IPS DF 6.9 (cell line): Measurements from ENCODE around the gene LARGE1.

Experiments
- DNase-seq: peaks from one replicate; pipeline ENCODE4 v3.0.0-alpha.2; 2013; ENCODE audit warnings: low read depth, low spot score
- H3K27ac ChIP-seq: one replicate; pipeline ENCODE4 v1.5.1; 2013; ENCODE audit warnings: low read length, control low read depth
- H3K27me3 ChIP-seq: 2 replicates; pipeline ENCODE4 v1.6.1; 2013; ENCODE audit warnings: mild to moderate bottlenecking, low read length; ENCODE audit not compliant: control insufficient read depth, insufficient read depth
- H3K36me3 ChIP-seq: 2 replicates; pipeline ENCODE4 v1.6.1; 2013; ENCODE audit warnings: low read length; ENCODE audit not compliant: control insufficient read depth, insufficient read depth
- H3K4me1 ChIP-seq: 2 replicates; pipeline ENCODE4 v1.6.1; 2013; ENCODE audit warnings: low read length; ENCODE audit not compliant: control insufficient read depth, insufficient read depth
- H3K4me3 ChIP-seq: 2 replicates; pipeline ENCODE4 v1.5.1; 2013; ENCODE audit warnings: mild to moderate bottlenecking, low read length
- H3K9me3 ChIP-seq: 2 replicates; pipeline ENCODE4 v1.6.1; 2013; ENCODE audit warnings: low read length, inconsistent platforms; ENCODE audit not compliant: control insufficient read depth, insufficient read depth
- WGBS: extraction: QIAGEN DNeasy Blood & Tissue Kit; methylation state at CpG from one replicate; pipeline ENCODE4 v1.1.7; 2013; ENCODE audit warnings: mixed read lengths, missing lambda C conversion rate; ENCODE audit not compliant: insufficient read length, insufficient coverage; 5-methylcytosine and 5-hydroxymethylcytosine counted together

Gene LARGE1

GRCh38 chr22:33687464-33687863, 232.8 kb downstream of the LARGE1 start:
- no peaks in the 10 kb centered on the region for H3K4me1 ChIP-seq
- no peak overlapping the region for H3K27ac ChIP-seq
- no peaks in the 10 kb centered on the region for H3K36me3 ChIP-seq
- no peaks in the 10 kb centered on the region for H3K9me3 ChIP-seq
- no peak overlapping the region; the same call in 1 of the 2 replicates for H3K4me3 ChIP-seq
- WGBS: no CpG with 5 or more reads among the region's 10 CpGs
- no peak for DNase-seq
- H3K27me3 ChIP-seq: no peaks in the 10 kb centered on the region

GRCh38 chr22:33684087-33684486, 236.2 kb downstream of the LARGE1 start:
- no peaks in the 10 kb centered on the region for H3K36me3 ChIP-seq
- no peak overlapping the region for H3K4me3 ChIP-seq
- WGBS: no CpG with 5 or more reads among the region's 11 CpGs
- H3K27me3 ChIP-seq: no peaks in the 10 kb centered on the region
- no peak for DNase-seq
- H3K4me1 ChIP-seq: no peaks in the 10 kb centered on the region
- H3K9me3 ChIP-seq: no peaks in the 10 kb centered on the region
- no peak overlapping the region for H3K27ac ChIP-seq

GRCh38 chr22:33682927-33683326, 237.3 kb downstream of the LARGE1 start:
- WGBS: no CpG with 5 or more reads among the region's 2 CpGs
- no peak for DNase-seq
- no peak overlapping the region for H3K27ac ChIP-seq

GRCh38 chr22:33680632-33681031, 239.6 kb downstream of the LARGE1 start:
- H3K4me3 ChIP-seq: no peak overlapping the region
- no peak for DNase-seq
- H3K27ac ChIP-seq: no peak overlapping the region
- no peaks in the 10 kb centered on the region for H3K9me3 ChIP-seq
- H3K4me1 ChIP-seq: peaks cover 5% of the 10 kb centered on the region; the same call in 1 of the 2 replicates
- no peaks in the 10 kb centered on the region for H3K36me3 ChIP-seq
- H3K27me3 ChIP-seq: no peaks in the 10 kb centered on the region
- no CpG with 5 or more reads among the region's 3 CpGs for WGBS

More at GRCh38 chr22:33682927-33683326, 237.3 kb downstream of the LARGE1 start:
- H3K4me1 ChIP-seq: peaks cover 3% of the 10 kb centered on the region; the same call in 1 of the 2 replicates
- no peaks in the 10 kb centered on the region for H3K27me3 ChIP-seq
- no peak overlapping the region for H3K4me3 ChIP-seq
- no peaks in the 10 kb centered on the region for H3K9me3 ChIP-seq
- no peaks in the 10 kb centered on the region for H3K36me3 ChIP-seq

- Histone ChIP-seq H3K27me3 (no peaks in the 10 kb centered on the region), H3K4me3 (no peak overlapping the region), H3K9me3 (no peaks in the 10 kb centered on the region), H3K36me3 (no peaks in the 10 kb centered on the region), H3K4me1 (peaks cover 9% of the 10 kb centered on the region; the same call in 1 of the 2 replicates), H3K27ac (no peak overlapping the region)
- DNase-seq: no peak
- WGBS: no CpG with 5 or more reads among the region's 11 CpGs
Observed at GRCh38 chr22:33678523-33678922, 241.8 kb downstream of the LARGE1 start.

GRCh38 chr22:33677536-33677935, 242.7 kb downstream of the LARGE1 start:
- no peak for DNase-seq
- Histone ChIP-seq H3K36me3 (no peaks in the 10 kb centered on the region), H3K27ac (no peak overlapping the region), H3K4me3 (no peak overlapping the region), H3K27me3 (no peaks in the 10 kb centered on the region), H3K4me1 (peaks cover 9% of the 10 kb centered on the region; the same call in 1 of the 2 replicates), H3K9me3 (no peaks in the 10 kb centered on the region)
- no CpG with 5 or more reads among the region's 4 CpGs for WGBS

GRCh38 chr22:33674357-33674756, 245.9 kb downstream of the LARGE1 start:
- Histone ChIP-seq H3K9me3 (no peaks in the 10 kb centered on the region), H3K27me3 (no peaks in the 10 kb centered on the region), H3K27ac (no peak overlapping the region), H3K36me3 (no peaks in the 10 kb centered on the region), H3K4me3 (no peak overlapping the region), H3K4me1 (peaks cover 9% of the 10 kb centered on the region; the same call in 1 of the 2 replicates)
- WGBS: no CpG with 5 or more reads among the region's 4 CpGs
- DNase-seq: no peak

- Histone ChIP-seq H3K4me1 (peaks cover 5% of the 10 kb centered on the region; the same call in 1 of the 2 replicates), H3K4me3 (no peak overlapping the region), H3K27ac (no peak overlapping the region), H3K27me3 (no peaks in the 10 kb centered on the region), H3K36me3 (no peaks in the 10 kb centered on the region), H3K9me3 (no peaks in the 10 kb centered on the region)
- WGBS: no CpG with 5 or more reads among the region's 2 CpGs
- DNase-seq: no peak
Observed at GRCh38 chr22:33669746-33670145, 250.5 kb downstream of the LARGE1 start.

GRCh38 chr22:33666961-33667619, 253.2 kb downstream of the LARGE1 start:
- no peak for DNase-seq
- H3K27ac ChIP-seq: no peak overlapping the region
- no peaks in the 10 kb centered on the region for H3K27me3 ChIP-seq
- H3K9me3 ChIP-seq: no peaks in the 10 kb centered on the region
- 0 out of 2 replicates have a peak, but pooled peaks cover 1% of the 10 kb centered on the region for H3K4me1 ChIP-seq
- WGBS: no CpG with 5 or more reads among the region's 6 CpGs
- no peaks in the 10 kb centered on the region for H3K36me3 ChIP-seq
- H3K4me3 ChIP-seq: no peak overlapping the region

- no peak overlapping the region for H3K4me3 ChIP-seq
- no peak for DNase-seq
- H3K9me3 ChIP-seq: no peaks in the 10 kb centered on the region
- H3K27me3 ChIP-seq: no peaks in the 10 kb centered on the region
- H3K27ac ChIP-seq: no peak overlapping the region
- H3K4me1 ChIP-seq: 0 out of 2 replicates have a peak, but pooled peaks cover 1% of the 10 kb centered on the region
- no CpG with 5 or more reads among the region's 4 CpGs for WGBS
- no peaks in the 10 kb centered on the region for H3K36me3 ChIP-seq
Observed at GRCh38 chr22:33666279-33666960, 253.9 kb downstream of the LARGE1 start.
